GM12874 (cell line): ENCODE measurements around the gene ALDH16A1.

Source experiments
- TF ChIP-seq, protein P1 (sequence below): IDR thresholded peaks from 2 replicates; pipeline ENCODE4 v1.5.1; 2011; ENCODE audit warnings: low read depth, mild to moderate bottlenecking, control low read depth, low read length, moderate library complexity; ENCODE audit not compliant: insufficient read depth

Gene ALDH16A1

DNA sequence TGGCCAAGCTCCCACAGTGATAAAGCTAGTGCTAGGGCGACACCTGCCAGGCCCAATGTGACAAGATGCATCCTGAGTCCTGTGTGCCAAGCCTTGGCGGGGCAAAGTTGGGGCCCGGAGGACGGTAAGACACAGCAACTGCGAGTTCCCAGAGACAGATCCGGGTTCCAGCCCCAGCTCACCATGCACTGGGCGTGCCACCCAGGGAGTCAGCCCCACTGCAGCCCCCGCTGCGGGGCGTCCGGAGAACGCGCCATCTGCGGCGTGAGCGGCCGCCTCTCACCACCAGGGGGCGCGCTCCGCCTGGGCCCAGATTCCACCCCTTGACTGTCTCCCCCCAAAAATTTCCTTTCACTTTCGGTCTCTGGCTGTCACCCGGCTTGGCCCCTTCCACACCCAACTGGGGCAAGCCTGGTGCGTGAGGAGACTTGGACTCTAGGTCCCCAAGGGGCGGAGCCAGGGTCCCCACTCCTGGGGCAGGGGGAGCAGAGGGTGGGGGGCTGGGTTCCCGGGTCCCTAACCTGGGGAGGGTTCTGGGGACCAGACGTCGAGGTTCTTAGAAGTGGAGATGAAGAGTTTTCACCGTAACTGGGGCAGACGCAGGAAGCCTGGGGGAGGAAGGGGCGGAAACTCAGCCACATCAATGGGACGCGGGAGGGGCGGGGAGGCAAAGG is 21.0 kb downstream of the ALDH16A1 start, which contains the start of gene FLT3LG:
FLT3LG (plus strand) TSS at position 348 of the 674 bp plus-strand sequence. CDS start 425 bp downstream, outside the sequence.
- TF ChIP-seq, protein P1, sequence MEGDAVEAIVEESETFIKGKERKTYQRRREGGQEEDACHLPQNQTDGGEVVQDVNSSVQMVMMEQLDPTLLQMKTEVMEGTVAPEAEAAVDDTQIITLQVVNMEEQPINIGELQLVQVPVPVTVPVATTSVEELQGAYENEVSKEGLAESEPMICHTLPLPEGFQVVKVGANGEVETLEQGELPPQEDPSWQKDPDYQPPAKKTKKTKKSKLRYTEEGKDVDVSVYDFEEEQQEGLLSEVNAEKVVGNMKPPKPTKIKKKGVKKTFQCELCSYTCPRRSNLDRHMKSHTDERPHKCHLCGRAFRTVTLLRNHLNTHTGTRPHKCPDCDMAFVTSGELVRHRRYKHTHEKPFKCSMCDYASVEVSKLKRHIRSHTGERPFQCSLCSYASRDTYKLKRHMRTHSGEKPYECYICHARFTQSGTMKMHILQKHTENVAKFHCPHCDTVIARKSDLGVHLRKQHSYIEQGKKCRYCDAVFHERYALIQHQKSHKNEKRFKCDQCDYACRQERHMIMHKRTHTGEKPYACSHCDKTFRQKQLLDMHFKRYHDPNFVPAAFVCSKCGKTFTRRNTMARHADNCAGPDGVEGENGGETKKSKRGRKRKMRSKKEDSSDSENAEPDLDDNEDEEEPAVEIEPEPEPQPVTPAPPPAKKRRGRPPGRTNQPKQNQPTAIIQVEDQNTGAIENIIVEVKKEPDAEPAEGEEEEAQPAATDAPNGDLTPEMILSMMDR = peak; percentile 99

DNA sequence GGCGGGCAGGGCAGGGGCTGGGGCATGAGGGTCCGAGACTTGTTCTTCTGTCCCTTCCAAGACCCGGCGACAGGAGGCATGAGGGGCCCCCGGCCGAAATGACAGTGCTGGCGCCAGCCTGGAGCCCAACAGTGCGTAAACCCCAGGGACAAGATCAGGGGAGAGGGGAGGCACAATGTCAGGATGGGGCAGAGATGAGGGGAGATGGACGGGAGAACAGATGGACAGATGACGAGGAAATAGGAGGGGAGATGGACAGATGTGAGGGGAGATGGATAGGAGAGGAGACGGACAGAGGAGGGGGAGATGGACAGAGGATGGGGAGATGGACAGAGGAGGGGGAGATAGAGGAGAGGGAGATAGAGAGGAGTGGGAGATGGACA is 21.5 kb downstream of the ALDH16A1 start:
- TF ChIP-seq, protein P1 = no peak

- TF ChIP-seq, protein P1 = no peak
These were observed 22.3 kb downstream of the ALDH16A1 start for GRCh38 chr19:49475191-49475917.

- TF ChIP-seq, protein P1 = peak; percentile 48; the same call in 1 of the 2 replicates
These were observed 23.2 kb downstream of the ALDH16A1 start for GRCh38 chr19:49475995-49476880.

- TF ChIP-seq, protein P1 = no peak
These were observed 27.1 kb downstream of the ALDH16A1 start for GRCh38 chr19:49479975-49480628.

GRCh38 chr19:49481020-49481683 is 28.1 kb downstream of the ALDH16A1 start:
- TF ChIP-seq, protein P1 = no peak
